ENCODE data around the gene HSD17B12. TPM values are rescaled to one million over a fixed set of nuclear protein-coding genes. Genes with fewer than 3 reads are reported as not detected.

Gene HSD17B12
- polyA plus RNA-seq, 3 donors, result 13.3 to 35.5 (median 30.4) TPM

DNA sequence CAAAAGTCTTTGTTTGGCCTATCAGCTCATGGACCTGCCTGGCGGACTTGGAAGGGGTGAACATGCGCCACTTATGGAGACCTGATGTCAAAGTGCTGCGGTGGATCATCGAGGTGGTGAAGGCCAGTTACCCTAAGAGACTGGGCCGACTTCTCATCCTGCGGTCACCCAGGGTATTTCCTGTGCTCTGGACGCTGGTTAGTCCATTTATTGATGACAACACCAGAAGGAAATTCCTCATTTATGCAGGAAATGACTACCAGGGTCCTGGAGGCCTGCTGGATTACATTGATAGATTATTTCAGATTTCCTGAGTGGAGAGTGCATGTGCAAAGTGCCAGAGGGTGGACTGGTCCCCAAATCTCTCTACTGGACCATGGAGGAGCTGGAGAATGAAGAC is 218.0 kb downstream of the HSD17B12 start:
- TF ChIP-seq, protein P1, sequence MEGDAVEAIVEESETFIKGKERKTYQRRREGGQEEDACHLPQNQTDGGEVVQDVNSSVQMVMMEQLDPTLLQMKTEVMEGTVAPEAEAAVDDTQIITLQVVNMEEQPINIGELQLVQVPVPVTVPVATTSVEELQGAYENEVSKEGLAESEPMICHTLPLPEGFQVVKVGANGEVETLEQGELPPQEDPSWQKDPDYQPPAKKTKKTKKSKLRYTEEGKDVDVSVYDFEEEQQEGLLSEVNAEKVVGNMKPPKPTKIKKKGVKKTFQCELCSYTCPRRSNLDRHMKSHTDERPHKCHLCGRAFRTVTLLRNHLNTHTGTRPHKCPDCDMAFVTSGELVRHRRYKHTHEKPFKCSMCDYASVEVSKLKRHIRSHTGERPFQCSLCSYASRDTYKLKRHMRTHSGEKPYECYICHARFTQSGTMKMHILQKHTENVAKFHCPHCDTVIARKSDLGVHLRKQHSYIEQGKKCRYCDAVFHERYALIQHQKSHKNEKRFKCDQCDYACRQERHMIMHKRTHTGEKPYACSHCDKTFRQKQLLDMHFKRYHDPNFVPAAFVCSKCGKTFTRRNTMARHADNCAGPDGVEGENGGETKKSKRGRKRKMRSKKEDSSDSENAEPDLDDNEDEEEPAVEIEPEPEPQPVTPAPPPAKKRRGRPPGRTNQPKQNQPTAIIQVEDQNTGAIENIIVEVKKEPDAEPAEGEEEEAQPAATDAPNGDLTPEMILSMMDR (IDR thresholded peaks at IDR 0.05), result no peak
- no peaks in the 10 kb centered on the region for H3K79me2 ChIP-seq (ENCODE audit: insufficient read depth, low read length)
- Mint-ChIP-seq H3K36me3 (peaks cover 72 to 83% of the 10 kb centered on the region in 2 donors), H3K4me3 (no peak overlapping the region), H3K27ac (no peak overlapping the region), H3K9me3 (peaks cover 0 to 2% (median 0%) of the 10 kb centered on the region in 7 donors), H3K4me1 (no peaks in the 10 kb centered on the region), H3K27me3 (ENCODE audit: low read depth in 3 of 3) (peaks cover 0 to 2% (median 0%) of the 10 kb centered on the region in 3 donors)
- no peak overlapping the region for H3K27ac ChIP-seq (ENCODE audit: low read depth in 1 of 2, low read length in 2 of 2)
- no peaks in the 10 kb centered on the region for H4K20me1 ChIP-seq (ENCODE audit: insufficient read depth, low read length)
- H3K36me3 ChIP-seq (replicated peaks in 1 of 2; ENCODE audit: control insufficient read depth in 1 of 2, insufficient read depth in 2 of 2, low read length in 2 of 2), result peaks cover 58 to 94% of the 10 kb centered on the region in 2 donors
- no peak overlapping the region for H3K4me3 ChIP-seq (replicated peaks in 1 of 3; ENCODE audit: low read depth in 2 of 3, low read length in 3 of 3)
- WGBS (ENCODE audit: insufficient coverage), result 97% methylated on average over 7 of the region's 7 CpGs
- intact Hi-C loops (cut with micrococcal nuclease), result no loop called here
- no peak overlapping the region for H2AFZ ChIP-seq (ENCODE audit: insufficient read depth, low read depth, low read length, poor library complexity, severe bottlenecking)
- H3K9ac ChIP-seq (ENCODE audit: insufficient read depth, low read length, poor library complexity, severe bottlenecking), result no peak overlapping the region
- H3K4me1 ChIP-seq (ENCODE audit: control insufficient read depth in 1 of 2, insufficient read depth in 2 of 2, low read length in 2 of 2), result no peaks in the 10 kb centered on the region
- H3K4me2 ChIP-seq (replicated peaks; ENCODE audit: extremely low read depth, low read length, poor library complexity, severe bottlenecking), result no peak overlapping the region
- no peaks in the 10 kb centered on the region for H3K9me3 ChIP-seq (replicated peaks in 1 of 2; ENCODE audit: control insufficient read depth in 1 of 2, insufficient read depth in 1 of 2, low read length in 2 of 2)
- no peaks in the 10 kb centered on the region for H3K27me3 ChIP-seq (ENCODE audit: control insufficient read depth in 2 of 2, insufficient read depth in 2 of 2, low read length in 2 of 2)
- DNase-seq, result no peak

DNA sequence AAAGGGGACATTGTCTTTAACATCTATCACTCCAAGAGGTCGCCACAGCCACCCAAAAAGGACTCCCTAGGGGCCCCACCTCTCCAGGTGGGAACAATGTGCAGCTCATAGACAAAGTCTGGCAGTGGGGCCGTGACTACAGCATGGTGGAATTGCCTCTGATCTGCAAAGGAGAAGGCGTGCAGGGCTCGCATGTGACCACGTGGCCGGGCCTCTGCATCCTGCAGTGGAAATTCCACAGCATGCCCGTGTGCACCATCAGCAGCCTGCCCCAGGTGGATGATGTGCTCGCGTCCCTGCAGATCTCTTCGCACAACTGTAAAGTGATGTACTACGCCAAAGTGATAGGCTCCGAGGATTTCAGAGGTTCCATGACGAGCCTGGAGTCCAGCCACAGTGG is 218.6 kb downstream of the HSD17B12 start:
- peaks cover 59 to 94% of the 10 kb centered on the region in 2 donors for H3K36me3 ChIP-seq (replicated peaks in 1 of 2; ENCODE audit: control insufficient read depth in 1 of 2, insufficient read depth in 2 of 2, low read length in 2 of 2)
- intact Hi-C loops (cut with micrococcal nuclease), result no loop called here
- H3K4me2 ChIP-seq (replicated peaks; ENCODE audit: extremely low read depth, low read length, poor library complexity, severe bottlenecking), result no peak overlapping the region
- no peaks in the 10 kb centered on the region for H3K9me3 ChIP-seq (replicated peaks in 1 of 2; ENCODE audit: control insufficient read depth in 1 of 2, insufficient read depth in 1 of 2, low read length in 2 of 2)
- no peaks in the 10 kb centered on the region for H3K4me1 ChIP-seq (ENCODE audit: control insufficient read depth in 1 of 2, insufficient read depth in 2 of 2, low read length in 2 of 2)
- Mint-ChIP-seq H3K4me3 (no peak overlapping the region), H3K4me1 (no peaks in the 10 kb centered on the region), H3K27me3 (ENCODE audit: low read depth in 3 of 3) (peaks cover 0 to 2% (median 0%) of the 10 kb centered on the region in 3 donors), H3K27ac (peak overlapping the region in 1 of 7 donors; percentile 52), H3K9me3 (peaks cover 0 to 2% (median 0%) of the 10 kb centered on the region in 7 donors), H3K36me3 (peaks cover 73 to 82% of the 10 kb centered on the region in 2 donors)
- H3K27ac ChIP-seq (ENCODE audit: low read depth in 1 of 2, low read length in 2 of 2), result no peak overlapping the region
- no peaks in the 10 kb centered on the region for H3K79me2 ChIP-seq (ENCODE audit: insufficient read depth, low read length)
- H3K27me3 ChIP-seq (ENCODE audit: control insufficient read depth in 2 of 2, insufficient read depth in 2 of 2, low read length in 2 of 2), result no peaks in the 10 kb centered on the region
- WGBS (ENCODE audit: insufficient coverage), result 89% methylated on average over 13 of the region's 13 CpGs
- no peak overlapping the region for H2AFZ ChIP-seq (ENCODE audit: insufficient read depth, low read depth, low read length, poor library complexity, severe bottlenecking)
- H4K20me1 ChIP-seq (ENCODE audit: insufficient read depth, low read length), result no peaks in the 10 kb centered on the region
- DNase-seq, result no peak
- H3K9ac ChIP-seq (ENCODE audit: insufficient read depth, low read length, poor library complexity, severe bottlenecking), result no peak overlapping the region
- no peak overlapping the region for H3K4me3 ChIP-seq (replicated peaks in 1 of 3; ENCODE audit: low read depth in 2 of 3, low read length in 3 of 3)
- TF ChIP-seq, protein P1 (IDR thresholded peaks at IDR 0.05), result no peak
